ENCODE results near the gene SPPL2A.

Gene SPPL2A

GRCh38 chr15:50686469-50687301 lies 78.8 kb downstream of the SPPL2A start, which contains the start of gene TRPM7:
TRPM7 (minus strand) TSS chr15:50686797; CDS start chr15:50686533, 264 bp downstream.
- peak; percentile 93 for DNase-seq (ENCODE audit: low spot score)

- peak; percentile 24 for DNase-seq (ENCODE audit: low spot score)
Observed at GRCh38 chr15:50685976-50686468, 79.5 kb downstream of the SPPL2A start.

DNA sequence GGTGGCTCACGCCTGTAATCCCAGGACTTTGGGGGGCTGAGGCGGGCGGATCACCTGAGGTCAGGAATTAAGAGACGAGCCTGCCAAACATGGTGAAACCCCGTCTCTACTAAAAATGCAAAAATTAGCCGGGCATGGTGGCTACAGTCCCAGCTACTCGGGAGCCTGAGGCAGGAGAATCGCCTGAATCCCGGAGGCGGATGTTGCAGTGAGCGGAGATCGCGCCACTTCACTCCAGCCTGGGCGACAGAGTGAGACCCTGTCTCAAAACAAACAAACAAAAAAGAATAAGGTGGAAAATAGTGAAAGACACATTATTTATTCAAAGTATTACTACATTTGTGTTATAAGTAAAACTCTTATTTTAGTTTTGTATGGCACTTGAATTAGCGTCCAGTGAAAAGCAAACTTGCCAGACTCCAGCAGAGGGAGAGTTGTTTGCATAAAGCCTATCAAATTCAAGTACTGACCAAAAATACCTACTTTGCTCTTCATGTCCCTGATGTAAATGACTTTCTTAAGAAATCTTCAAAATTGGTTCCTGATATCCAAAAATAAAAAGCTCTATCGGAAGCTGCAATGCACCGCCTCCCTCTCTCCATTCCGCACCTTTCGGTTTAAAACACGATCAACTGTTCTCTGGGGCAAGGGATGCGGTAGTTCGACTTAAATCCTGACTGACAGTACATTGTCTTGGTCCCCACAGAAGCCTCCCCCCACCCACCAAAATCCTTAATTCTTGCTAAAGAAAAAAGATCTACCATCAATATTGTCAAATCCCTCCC lies 80.1 kb downstream of the SPPL2A start:
- DNase-seq (ENCODE audit: low spot score): no peak

DNA sequence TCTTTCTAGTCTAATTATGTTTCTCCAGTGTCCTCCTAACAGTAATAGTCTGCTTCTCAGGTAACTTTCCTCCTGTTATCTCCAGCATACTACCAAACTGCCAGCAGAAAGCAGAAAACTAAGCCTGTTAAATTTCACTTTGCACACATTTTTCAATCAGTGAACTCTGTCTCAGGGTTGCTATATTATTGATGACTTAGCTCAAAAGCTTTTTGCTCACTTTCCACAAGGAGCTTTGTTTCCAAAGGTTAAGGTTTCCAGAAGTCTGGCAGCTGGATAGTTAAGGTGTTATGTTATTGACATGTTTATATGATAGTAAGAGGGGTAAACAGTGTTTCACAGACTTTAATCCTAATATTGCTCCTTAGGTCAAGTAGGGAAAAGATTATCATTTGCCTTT lies 84.0 kb downstream of the SPPL2A start:
- DNase-seq (ENCODE audit: low spot score): no peak

DNA sequence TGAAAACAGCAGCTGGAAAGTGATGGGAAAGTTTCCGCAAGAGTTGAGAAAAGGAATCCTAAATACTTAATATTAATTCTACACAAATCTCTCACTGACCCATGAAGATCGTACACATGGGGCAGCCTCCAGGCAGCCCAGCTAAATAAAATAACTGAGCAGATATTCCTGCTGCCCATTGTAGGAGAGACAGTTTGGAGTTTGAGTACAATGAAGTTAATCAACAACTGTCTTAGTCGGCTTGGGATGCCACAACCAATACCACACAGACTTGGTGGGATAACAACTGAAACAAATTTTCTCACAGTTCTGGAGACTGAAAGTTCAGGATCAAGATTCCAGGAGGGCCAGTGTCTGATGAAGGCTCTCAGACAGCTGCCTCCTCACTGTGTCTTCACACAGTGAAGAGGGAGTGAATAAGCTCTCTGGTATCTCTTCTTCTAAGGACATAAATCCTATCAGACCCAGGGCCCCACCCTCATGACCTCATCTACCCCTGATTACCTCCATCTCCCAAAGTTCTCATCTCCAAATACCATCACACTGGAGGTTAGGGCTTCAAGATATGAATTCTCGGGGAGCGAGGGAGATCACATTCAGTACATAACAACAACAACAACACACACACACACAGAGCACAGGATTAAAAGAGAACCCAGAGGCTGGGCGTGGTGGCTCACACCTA lies 88.6 kb downstream of the SPPL2A start:
- DNase-seq (ENCODE audit: low spot score): peak; percentile 51

GRCh38 chr15:50675535-50676144 lies 89.9 kb downstream of the SPPL2A start:
- DNase-seq (ENCODE audit: low spot score): peak; percentile 17

DNA sequence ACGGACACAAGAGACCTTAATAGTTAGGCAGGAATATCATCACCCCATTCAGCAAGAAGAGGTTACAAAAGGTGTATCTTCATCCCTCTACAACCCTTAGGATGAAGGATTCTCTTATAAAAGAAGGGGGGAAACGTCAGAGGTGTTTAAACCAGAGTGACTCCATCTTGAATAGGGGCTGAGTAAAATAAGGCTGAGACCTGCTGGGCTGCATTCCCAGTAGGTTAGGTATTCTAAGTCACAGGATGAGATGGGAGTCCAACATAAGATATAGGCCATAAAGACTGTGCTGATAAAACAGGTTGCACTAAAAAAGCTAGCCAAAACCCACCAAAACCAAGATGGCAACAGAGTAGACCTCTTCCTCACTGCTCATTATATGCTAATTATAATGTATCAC lies 95.4 kb downstream of the SPPL2A start:
- no peak for DNase-seq (ENCODE audit: low spot score)

DNA sequence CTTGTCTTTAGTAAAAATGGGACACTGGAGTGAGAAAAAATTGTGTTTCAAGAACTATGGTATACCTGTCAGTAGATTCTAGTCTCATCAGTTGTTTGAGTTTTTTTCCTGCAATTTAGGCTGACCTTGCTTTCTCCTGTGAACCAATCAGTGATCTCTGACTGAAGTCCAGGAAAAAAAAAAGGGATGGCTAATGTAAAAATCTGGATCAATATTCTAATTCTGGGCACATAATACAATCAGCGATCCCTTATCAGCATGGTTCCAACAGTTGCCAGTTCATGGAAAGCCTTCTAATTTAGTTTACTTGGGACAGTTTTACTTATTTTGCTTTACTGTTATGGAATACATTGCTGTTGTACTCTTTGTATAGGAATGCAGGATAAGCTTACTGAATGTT lies 95.9 kb downstream of the SPPL2A start:
- no peak for DNase-seq (ENCODE audit: low spot score)

GRCh38 chr15:50665938-50666337 lies 99.6 kb downstream of the SPPL2A start:
- DNase-seq (ENCODE audit: low spot score): no peak

GRCh38 chr15:50655555-50655954 lies 110.0 kb downstream of the SPPL2A start:
- no peak for DNase-seq (ENCODE audit: low spot score)

DNA sequence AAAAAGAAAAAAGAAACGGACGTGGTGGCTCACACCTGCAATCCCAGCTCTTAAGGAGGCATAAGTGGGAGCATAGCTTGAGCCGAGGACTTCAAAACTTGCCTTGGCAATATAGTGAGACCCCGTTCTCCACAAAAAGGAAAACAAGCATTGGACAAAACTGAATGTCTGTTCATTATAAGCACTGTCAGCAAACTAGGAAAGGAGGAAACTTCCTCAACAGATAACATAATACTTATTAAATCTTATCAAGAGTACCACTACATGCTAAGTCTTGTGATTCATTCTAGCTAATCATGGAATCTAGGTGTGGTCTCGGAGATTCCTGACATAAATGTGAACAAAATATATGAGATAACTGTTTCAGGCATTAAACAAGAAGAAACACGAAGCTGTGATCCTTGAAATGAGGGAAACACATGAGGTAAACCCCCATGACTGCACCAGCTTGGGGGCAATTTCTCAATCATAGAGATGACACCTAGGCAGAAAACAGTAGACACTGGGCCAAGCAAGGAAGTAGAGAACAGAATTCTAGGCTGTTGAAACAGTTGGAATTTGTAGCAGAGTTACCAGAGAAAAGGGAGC lies 112.3 kb downstream of the SPPL2A start:
- DNase-seq (ENCODE audit: low spot score): no peak

DNA sequence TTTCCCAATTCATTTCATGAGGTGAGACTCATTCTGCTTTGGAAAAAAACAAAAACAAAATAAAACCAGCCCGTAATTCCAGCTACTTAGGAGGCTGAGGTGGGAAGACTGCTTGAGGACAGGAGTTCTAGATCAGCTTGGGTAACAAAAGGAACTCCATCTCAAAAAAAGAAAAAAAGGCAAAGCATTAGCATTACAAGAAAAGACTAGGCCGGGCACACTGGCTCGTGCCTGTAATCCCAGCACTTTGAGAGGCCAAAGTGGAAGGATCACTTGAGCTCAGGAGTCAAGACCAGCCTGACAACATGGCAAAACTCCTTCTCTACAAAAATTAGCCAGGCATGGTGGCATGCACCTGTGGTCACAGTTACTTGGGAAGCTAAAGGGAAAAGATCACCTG lies 112.8 kb downstream of the SPPL2A start:
- no peak for DNase-seq (ENCODE audit: low spot score)
